WTC11 (cell line): ENCODE data around the gene CRYBA2. TPM values are rescaled to one million over a fixed set of nuclear protein-coding genes. Genes with fewer than 3 reads are reported as not detected.

Experiments
- ATAC-seq: fragments of 200-7000 bp; cut with Tn5 transposase; 2 replicates; pipeline ENCODE4 v1.10.0; 2021; ENCODE audit warnings: mild to moderate bottlenecking, moderate library complexity
- CTCF ChIA-PET: fragments of 300-600 bp; sonication (Branson Sonifier 250); formaldehyde crosslinking; loops from one replicate; lab custom pipeline; 2021; ENCODE audit warnings: antibody characterized with exemption; lab: Charles Lee
- POLR2A ChIA-PET: fragments of 350-600 bp; sonication (Branson Sonifier 250); formaldehyde crosslinking; loops from one replicate; lab custom pipeline; 2021; ENCODE audit warnings: antibody characterized with exemption; lab: Charles Lee
- DNase-seq: peaks from one replicate; pipeline ENCODE4 v3.0.0; 2021; ENCODE audit warnings: low spot score
- H3K27ac Mint-ChIP-seq: 2 replicates; pipeline ENCODE4 v1.8.0; 2021; ENCODE audit warnings: mixed read lengths
- H3K27me3 Mint-ChIP-seq: 2 replicates; pipeline ENCODE4 v1.8.0; 2021; ENCODE audit warnings: low read depth, mild to moderate bottlenecking, moderate library complexity, mixed read lengths
- H3K36me3 Mint-ChIP-seq: 2 replicates; pipeline ENCODE4 v1.8.0; 2021; ENCODE audit warnings: mixed read lengths
- H3K4me1 Mint-ChIP-seq: 2 replicates; pipeline ENCODE4 v1.8.0; 2022; ENCODE audit warnings: mixed read lengths
- H3K4me3 Mint-ChIP-seq: 2 replicates; pipeline ENCODE4 v1.8.0; 2021; ENCODE audit warnings: mild to moderate bottlenecking, moderate library complexity, mixed read lengths
- H3K9me3 Mint-ChIP-seq: 2 replicates; pipeline ENCODE4 v1.8.0; 2021; ENCODE audit warnings: mixed read lengths
- CTCF ChIP-seq: fragments of 200-600 bp; IDR thresholded peaks from 2 replicates; pipeline ENCODE4 v1.8.0; 2022; ENCODE audit warnings: antibody characterized with exemption
- ERG ChIP-seq: fragments of 250-450 bp; sonication (Bioruptor Pico); IDR thresholded peaks from 2 replicates; pipeline ENCODE4 v1.8.0; 2021; ENCODE audit warnings: mild to moderate bottlenecking
- FOXJ3 ChIP-seq: sonication (generic); formaldehyde crosslinking; IDR thresholded peaks from 2 replicates; pipeline ENCODE4 v1.9.0; 2021; ENCODE audit warnings: missing genetic modification reagents, mild to moderate bottlenecking, borderline replicate concordance
- GRHL2 ChIP-seq: fragments of 250-450 bp; sonication (Bioruptor Pico); IDR thresholded peaks from 2 replicates; pipeline ENCODE4 v1.8.0; 2022; ENCODE audit warnings: mild to moderate bottlenecking, moderate library complexity; ENCODE audit not compliant: insufficient replicate concordance, severe bottlenecking
- GTF2I ChIP-seq: fragments of 250-450 bp; sonication (Bioruptor Pico); conservative IDR thresholded peaks from 2 replicates; pipeline ENCODE4 v1.4.0; 2021; ENCODE audit warnings: mild to moderate bottlenecking
- HMGXB4 ChIP-seq: sonication (generic); formaldehyde crosslinking; IDR thresholded peaks from 2 replicates; pipeline ENCODE4 v1.8.1; 2023; ENCODE audit warnings: mild to moderate bottlenecking, moderate library complexity, missing genetic modification reagents
- IRF1 ChIP-seq: sonication (generic); formaldehyde crosslinking; IDR thresholded peaks from 2 replicates; pipeline ENCODE4 v1.8.0; 2023; ENCODE audit warnings: missing genetic modification reagents
- JAZF1 ChIP-seq: fragments of 250-450 bp; sonication (Bioruptor Pico); IDR thresholded peaks from 2 replicates; pipeline ENCODE4 v1.9.0; 2021; ENCODE audit warnings: moderate library complexity, mild to moderate bottlenecking, inconsistent platforms
- JUN ChIP-seq: sonication (generic); formaldehyde crosslinking; IDR thresholded peaks from 2 replicates; pipeline ENCODE4 v1.8.0; 2023; ENCODE audit warnings: mild to moderate bottlenecking, missing genetic modification reagents
- NR3C1 ChIP-seq: sonication (generic); formaldehyde crosslinking; conservative IDR thresholded peaks from 2 replicates; pipeline ENCODE4 v1.8.1; 2023; ENCODE audit warnings: low read depth, mild to moderate bottlenecking, missing genetic modification reagents
- PRRX2 ChIP-seq: fragments of 250-450 bp; sonication (Bioruptor Pico); IDR thresholded peaks from 2 replicates; pipeline ENCODE4 v1.8.0; 2021; ENCODE audit warnings: mild to moderate bottlenecking
- RELA ChIP-seq: sonication (generic); formaldehyde crosslinking; IDR thresholded peaks from 2 replicates; pipeline ENCODE4 v1.8.1; 2022; ENCODE audit warnings: missing genetic modification reagents, mild to moderate bottlenecking, borderline replicate concordance
- SMAD4 ChIP-seq: sonication (generic); formaldehyde crosslinking; IDR thresholded peaks from 2 replicates; pipeline ENCODE4 v1.8.0; 2022; ENCODE audit warnings: mild to moderate bottlenecking, missing genetic modification reagents
- STAT6 ChIP-seq: sonication (generic); formaldehyde crosslinking; conservative IDR thresholded peaks from 2 replicates; pipeline ENCODE4 v1.8.1; 2023; ENCODE audit warnings: mild to moderate bottlenecking, low read depth, missing genetic modification reagents, moderate library complexity
- TCF7 ChIP-seq: sonication (generic); formaldehyde crosslinking; IDR thresholded peaks from 2 replicates; pipeline ENCODE4 v1.8.0; 2022; ENCODE audit warnings: mild to moderate bottlenecking, low read depth, missing genetic modification reagents, moderate library complexity
- USF1 ChIP-seq: sonication (generic); formaldehyde crosslinking; IDR thresholded peaks from 2 replicates; pipeline ENCODE4 v1.8.0; 2022; ENCODE audit warnings: mild to moderate bottlenecking, missing genetic modification reagents
- ZBTB43 ChIP-seq: sonication (generic); formaldehyde crosslinking; IDR thresholded peaks from 2 replicates; pipeline ENCODE4 v1.8.1; 2023; ENCODE audit warnings: mild to moderate bottlenecking, missing genetic modification reagents
- ZNF138 ChIP-seq: sonication (generic); formaldehyde crosslinking; conservative IDR thresholded peaks from 2 replicates; pipeline ENCODE4 v1.8.1; 2022; ENCODE audit warnings: mild to moderate bottlenecking, moderate library complexity, missing genetic modification reagents
- ZNF416 ChIP-seq: fragments of 250-450 bp; sonication (Bioruptor Pico); IDR thresholded peaks from 2 replicates; pipeline ENCODE4 v1.9.0; 2021; ENCODE audit warnings: mild to moderate bottlenecking, inconsistent platforms
- ZNF532 ChIP-seq: fragments of 250-450 bp; sonication (Bioruptor Pico); IDR thresholded peaks from 2 replicates; pipeline ENCODE4 v1.9.0; 2021; ENCODE audit warnings: mild to moderate bottlenecking, borderline replicate concordance
- total RNA-seq: library from RNA; stranded (reverse); gene quantifications from 3 replicates; pipeline ENCODE4 v1.2.3, GENCODE V29; 2021

Gene CRYBA2
- total RNA-seq, 1 experiment from 2014 or later: not detected

GRCh38 chr2:219003267-219003634 is 10.0 kb upstream of the CRYBA2 start (continued):
- TF ChIP-seq ERG: no peak
- no peak for TF ChIP-seq PRRX2
- TF ChIP-seq ZBTB43: no peak
- no peak for TF ChIP-seq JAZF1
- no peak for TF ChIP-seq SMAD4 (CRISPR knock-in tag)
- no peak for TF ChIP-seq TCF7

- POLR2A ChIA-PET: interaction anchor here (0.6 to 1.2 kb wide), 2 partner anchors 23 to 539 kb away, joined by 5 read pairs; no protein-coding TSS in a partner anchor
- CTCF ChIA-PET: interaction anchor here (0.5 to 5.5 kb wide), 53 partner anchors 8 to 527 kb away, joined by 3 to 112 read pairs (median 6); partner anchors contain the start of genes CDK5R2, CNPPD1, CRYBA2 and DNAJB2
- H3K36me3 Mint-ChIP-seq: no peaks in the 10 kb centered on the region
- H3K4me3 Mint-ChIP-seq: peak overlapping the region; percentile 83
- DNase-seq (peak; percentile 95), ATAC-seq (peak; percentile 69)
- H3K27me3 Mint-ChIP-seq: peaks cover 100% of the 10 kb centered on the region
- H3K27ac Mint-ChIP-seq: no peak overlapping the region
- no peaks in the 10 kb centered on the region for H3K9me3 Mint-ChIP-seq
- peaks cover 22% of the 10 kb centered on the region for H3K4me1 Mint-ChIP-seq
- TF ChIP-seq CTCF: peak; percentile 29; the same call in 1 of the 2 replicates
- no peak for TF ChIP-seq JUN (CRISPR knock-in tag)
- TF ChIP-seq ZNF416 (CRISPR knock-in tag): no peak
- TF ChIP-seq FOXJ3: no peak
- no peak for TF ChIP-seq ZNF532 (CRISPR knock-in tag)
- TF ChIP-seq GRHL2: no peak
- TF ChIP-seq GTF2I (CRISPR knock-in tag): no peak
- no peak for TF ChIP-seq JAZF1
- no peak for TF ChIP-seq IRF1 (CRISPR knock-in tag)
- TF ChIP-seq HMGXB4 (CRISPR knock-in tag): peak; percentile 98
- TF ChIP-seq ZNF138 (CRISPR knock-in tag): no peak
- no peak for TF ChIP-seq USF1
- TF ChIP-seq RELA: no peak
- no peak for TF ChIP-seq NR3C1 (CRISPR knock-in tag)
- TF ChIP-seq STAT6 (CRISPR knock-in tag): no peak
Measured at GRCh38 chr2:219002395-219003266, 9.4 kb upstream of the CRYBA2 start.
